Occipital lobe (tissue), 2 donors: Measurements from ENCODE around the gene RETREG2. TPM values are rescaled to one million over a fixed set of nuclear protein-coding genes. Genes with fewer than 3 reads are reported as not detected.

ENCODE experiments used
- DNase-seq: peaks from one replicate; lab custom pipeline; 2025; lab: John Stamatoyannopoulos, UW
- total RNA-seq: library from RNA; depleted of rRNA; stranded (reverse); fragments of >200 nt; gene quantifications from one replicate; pipeline ENCODE4 v1.2.3, GENCODE V29; 2014

Gene RETREG2
- total RNA-seq, 1 donor from 2014 or later: 73.8 TPM

GRCh38 chr2:219169930-219170654 lies 8.0 kb upstream of the RETREG2 start, which contains the start of gene SLC23A3:
Gene SLC23A3 (minus strand): TSS chr2:219170029. CDS start chr2:219169984, 45 bp downstream.
- DNase-seq: no peak

- DNase-seq: no peak
These were observed 6.8 kb upstream of the RETREG2 start for GRCh38 chr2:219171231-219171651.

DNA sequence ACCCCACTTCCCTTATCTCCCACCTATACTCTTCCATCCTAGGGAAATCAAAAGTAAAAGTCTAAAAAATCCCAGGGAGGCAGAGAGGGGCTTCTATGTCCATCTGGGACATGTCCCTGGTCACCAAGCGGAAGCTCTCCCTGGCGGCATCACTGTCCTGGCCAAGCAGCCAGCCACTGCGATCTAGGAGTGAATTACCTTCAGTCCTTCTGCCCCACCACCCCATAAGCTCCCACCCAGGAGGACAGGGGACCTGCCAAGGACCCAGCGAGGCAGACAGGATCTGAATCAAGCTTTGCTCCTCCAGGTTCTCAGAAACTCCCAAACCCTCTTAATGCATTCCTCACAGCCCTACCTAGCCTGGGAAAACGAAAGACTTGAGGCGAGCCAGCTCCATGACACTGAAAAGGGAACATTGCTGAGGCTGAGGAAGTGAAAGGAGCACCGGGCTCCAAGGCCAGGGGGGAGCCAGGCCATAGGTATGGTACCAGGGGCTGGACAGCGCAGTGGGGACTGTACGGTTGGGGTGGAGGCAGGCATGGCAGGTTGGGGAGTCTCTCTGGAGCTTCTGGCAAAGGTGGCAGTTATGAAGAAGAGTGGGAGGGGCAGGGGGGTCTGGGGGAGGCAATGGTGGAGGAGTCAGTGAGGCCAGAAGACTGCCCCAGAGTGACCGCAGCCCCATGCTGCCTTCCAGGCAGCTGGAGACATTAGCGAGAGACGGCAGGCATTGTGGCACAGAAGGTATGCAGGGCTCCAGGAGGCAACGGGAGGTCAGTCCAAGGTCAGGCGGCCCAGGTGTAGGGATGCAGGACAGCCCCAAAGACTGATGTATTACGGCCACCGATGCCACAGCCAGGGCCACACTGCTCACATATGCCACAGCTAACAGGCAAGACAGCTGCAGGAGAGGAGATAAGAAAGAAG lies 5.6 kb upstream of the RETREG2 start:
- DNase-seq: no peak

GRCh38 chr2:219173176-219173575 lies 4.9 kb upstream of the RETREG2 start:
- DNase-seq: no peak

DNA sequence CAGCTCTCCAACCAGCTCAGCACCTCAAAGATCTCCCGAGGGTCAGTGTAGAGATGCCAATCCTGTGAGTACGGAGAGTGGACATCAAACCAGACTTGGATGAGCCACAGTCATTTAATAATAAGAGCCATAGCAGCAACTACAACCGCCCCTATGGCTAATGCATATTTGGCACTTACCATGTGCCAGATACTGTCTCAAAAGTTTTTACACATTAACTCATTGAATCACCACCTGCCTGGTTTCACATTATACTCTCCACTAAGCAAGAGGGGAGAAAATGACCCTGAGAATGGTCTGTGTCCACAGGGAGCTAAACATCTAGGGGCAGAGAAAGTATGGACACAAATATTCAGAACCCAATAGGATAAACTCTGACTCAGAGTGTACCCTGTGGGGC lies 3.9 kb upstream of the RETREG2 start:
- DNase-seq: no peak

DNA sequence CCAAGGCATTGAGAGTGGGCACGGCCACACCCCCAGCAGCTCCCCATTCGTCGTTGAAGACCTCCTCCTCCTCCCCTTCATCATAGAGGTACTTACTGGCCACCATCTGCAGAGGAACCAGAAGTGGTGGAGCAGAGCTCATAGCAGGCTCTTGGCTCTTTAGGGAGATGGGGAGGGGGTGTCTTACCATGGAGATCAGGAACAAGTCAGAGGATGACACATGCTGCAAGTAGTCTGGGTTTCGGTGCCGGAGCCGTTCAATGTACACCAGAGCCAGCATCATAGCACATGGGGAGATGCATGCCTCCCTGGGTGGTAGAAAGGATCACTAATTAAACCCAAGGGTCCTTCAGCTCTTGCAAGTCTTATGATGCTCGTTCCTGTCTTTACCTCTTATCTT lies 3.3 kb upstream of the RETREG2 start:
- no peak for DNase-seq

DNA sequence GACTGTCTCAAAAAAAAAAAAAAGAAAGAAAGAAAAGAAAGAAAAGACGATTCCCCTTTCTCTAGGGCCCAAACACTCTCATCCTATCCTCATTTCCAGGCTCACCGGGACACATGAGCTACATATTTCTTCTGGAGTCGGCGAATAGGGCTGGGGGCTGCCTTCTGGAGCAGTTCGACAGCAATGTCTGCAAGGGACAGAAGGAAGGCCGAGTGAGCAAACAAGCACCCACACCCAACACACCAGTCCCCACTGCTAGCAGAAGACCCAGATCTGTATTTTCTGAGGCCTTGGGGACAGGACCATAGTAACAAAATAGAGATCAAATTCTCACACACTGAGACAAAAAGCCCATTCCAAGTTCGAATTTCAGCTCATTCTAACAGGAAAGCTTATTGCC lies 2.6 kb upstream of the RETREG2 start:
- DNase-seq: no peak

DNA sequence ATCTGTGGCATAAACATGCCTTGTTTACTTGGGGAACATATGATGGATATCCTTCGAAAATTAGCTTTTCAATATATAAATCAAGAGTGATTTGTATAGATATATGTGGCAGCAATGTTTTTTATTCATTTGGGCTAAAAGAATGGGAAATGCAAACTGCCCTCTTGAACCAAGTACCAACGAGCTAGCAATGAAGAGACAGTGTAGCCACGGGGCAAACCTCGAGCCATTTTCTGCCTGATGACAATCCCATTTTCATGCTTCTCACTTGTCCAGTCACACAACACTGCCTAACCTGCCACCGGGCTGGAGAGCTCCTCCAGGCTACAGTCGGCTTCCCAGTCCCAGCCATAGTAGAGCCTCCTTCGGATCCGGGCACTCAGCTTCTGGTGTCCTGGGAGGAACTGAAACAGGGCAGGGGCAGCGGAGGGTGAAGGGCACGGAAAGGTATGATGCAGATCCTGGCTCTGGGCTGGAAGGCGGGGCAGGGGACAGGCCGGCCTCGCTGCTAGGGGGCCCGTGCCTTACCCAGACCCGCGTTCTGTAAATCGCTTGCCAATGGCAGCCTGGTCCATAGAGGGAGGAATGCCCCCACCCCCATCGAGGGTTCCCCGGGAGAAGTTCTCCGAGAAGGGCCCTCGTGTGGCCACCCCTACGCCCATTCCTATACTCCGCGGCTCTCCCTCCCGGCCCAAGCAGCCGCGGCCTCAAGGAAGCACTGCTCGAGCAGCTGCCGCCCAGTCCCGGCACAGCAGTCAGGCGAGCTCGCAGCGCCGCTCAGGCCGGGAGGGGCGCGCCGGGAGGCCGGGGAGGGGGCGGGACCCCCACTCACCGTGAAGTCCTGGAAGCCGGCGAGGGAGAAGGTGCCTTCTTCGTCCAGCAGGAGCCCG lies 1.9 kb upstream of the RETREG2 start:
- no peak for DNase-seq

GRCh38 chr2:219176818-219177551 lies 1.1 kb upstream of the RETREG2 start, which contains the start of gene CNPPD1:
Gene CNPPD1 (minus strand): TSS chr2:219176925. CDS start chr2:219176828, 97 bp downstream.
- peak; percentile 62 for DNase-seq

- peak; percentile 30 for DNase-seq
These were observed 501 bp downstream of the RETREG2 start for GRCh38 chr2:219178377-219179175.

GRCh38 chr2:219179601-219180465 lies 1.8 kb downstream of the RETREG2 start:
- DNase-seq: no peak

DNA sequence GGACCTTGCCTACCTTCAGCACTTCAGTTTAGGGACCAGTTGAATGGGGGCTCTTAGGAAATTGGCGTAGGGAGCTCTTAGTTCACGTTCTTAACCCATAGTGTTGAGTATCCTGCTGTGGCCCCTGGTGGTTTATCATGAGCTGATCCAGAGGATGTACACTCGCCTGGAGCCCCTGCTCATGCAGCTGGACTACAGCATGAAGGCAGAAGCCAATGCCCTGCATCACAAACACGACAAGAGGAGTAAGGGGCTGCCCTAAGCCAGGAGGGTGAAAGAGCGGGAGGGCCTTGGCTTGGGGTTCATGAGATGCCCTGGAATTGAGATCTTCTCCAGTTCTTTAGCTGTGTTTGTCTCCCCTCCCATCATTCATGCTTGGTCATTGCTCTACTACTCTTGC lies 2.9 kb downstream of the RETREG2 start:
- DNase-seq: no peak

DNA sequence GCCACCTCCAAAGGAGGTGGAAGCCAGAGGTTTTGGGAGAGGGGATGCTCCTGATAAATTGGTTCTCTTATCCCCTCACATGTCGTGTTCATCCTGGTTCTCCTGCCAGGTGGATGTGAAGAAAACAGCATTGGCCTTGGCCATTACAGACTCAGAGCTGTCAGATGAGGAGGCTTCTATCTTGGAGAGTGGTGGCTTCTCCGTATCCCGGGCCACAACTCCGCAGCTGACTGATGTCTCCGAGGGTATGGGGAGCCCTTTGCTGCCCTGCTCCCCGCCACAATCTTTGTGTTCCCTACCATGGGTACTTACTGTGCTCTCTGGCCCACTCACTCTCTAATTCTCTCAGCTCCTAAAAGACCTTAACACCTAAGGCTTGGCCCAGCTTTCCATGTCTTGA lies 3.5 kb downstream of the RETREG2 start:
- no peak for DNase-seq

DNA sequence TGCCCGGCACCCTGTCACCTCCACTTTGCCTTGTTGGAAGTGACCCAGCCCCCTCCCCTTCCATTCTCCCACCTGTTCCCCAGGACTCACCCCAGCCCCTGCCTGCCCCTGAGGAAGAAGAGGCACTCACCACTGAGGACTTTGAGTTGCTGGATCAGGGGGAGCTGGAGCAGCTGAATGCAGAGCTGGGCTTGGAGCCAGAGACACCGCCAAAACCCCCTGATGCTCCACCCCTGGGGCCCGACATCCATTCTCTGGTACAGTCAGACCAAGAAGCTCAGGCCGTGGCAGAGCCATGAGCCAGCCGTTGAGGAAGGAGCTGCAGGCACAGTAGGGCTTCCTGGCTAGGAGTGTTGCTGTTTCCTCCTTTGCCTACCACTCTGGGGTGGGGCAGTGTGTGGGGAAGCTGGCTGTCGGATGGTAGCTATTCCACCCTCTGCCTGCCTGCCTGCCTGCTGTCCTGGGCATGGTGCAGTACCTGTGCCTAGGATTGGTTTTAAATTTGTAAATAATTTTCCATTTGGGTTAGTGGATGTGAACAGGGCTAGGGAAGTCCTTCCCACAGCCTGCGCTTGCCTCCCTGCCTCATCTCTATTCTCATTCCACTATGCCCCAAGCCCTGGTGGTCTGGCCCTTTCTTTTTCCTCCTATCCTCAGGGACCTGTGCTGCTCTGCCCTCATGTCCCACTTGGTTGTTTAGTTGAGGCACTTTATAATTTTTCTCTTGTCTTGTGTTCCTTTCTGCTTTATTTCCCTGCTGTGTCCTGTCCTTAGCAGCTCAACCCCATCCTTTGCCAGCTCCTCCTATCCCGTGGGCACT lies 4.5 kb downstream of the RETREG2 start:
- no peak for DNase-seq

DNA sequence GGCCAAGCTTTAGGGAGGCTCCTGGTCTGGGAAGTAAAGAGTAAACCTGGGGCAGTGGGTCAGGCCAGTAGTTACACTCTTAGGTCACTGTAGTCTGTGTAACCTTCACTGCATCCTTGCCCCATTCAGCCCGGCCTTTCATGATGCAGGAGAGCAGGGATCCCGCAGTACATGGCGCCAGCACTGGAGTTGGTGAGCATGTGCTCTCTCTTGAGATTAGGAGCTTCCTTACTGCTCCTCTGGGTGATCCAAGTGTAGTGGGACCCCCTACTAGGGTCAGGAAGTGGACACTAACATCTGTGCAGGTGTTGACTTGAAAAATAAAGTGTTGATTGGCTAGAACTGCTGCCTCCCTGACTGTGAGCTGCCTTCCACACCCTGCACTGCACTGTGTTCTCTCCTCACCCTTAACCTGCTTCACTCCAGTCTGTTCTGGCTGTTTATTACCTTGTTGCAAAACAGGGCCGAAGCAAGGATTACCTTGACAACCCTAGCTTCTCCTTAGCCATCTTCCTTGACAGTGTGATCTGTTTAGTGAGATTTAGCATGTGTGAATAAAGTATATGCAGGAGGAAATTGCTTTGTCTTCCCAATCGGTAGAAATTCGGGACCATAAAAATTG lies 5.2 kb downstream of the RETREG2 start:
- DNase-seq: no peak

GRCh38 chr2:219184121-219184520 lies 6.0 kb downstream of the RETREG2 start:
- DNase-seq: no peak

GRCh38 chr2:219186754-219187456 lies 8.8 kb downstream of the RETREG2 start:
- DNase-seq: no peak
